ENCODE data around the gene SLC13A5.
"Not testable (repeated sequence)": the region's sequence is repeated elsewhere in the genome, so short reads cannot be mapped to it uniquely, and the experiment has no call there.

Gene SLC13A5

DNA sequence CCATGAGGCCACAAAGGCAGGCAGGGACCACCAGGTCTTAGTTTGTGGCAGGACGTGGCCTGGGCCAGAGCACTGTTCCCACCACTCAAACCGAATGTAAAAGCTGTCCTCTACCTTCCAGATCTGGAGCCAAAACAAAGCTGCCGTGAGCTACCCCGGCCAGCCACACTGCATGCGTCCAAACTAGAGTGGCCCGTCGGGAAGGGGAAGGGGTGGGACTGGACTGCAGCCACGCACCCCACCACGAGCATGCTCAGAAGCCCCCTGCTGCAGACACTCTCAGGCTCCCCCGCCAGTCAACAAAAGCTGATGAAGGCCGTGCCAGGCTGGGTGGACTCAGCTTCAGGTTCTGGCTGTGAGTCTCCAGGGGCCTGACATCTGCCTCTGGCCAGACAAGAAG is 15.2 kb downstream of the SLC13A5 start:
- TF ChIP-seq, protein P1, sequence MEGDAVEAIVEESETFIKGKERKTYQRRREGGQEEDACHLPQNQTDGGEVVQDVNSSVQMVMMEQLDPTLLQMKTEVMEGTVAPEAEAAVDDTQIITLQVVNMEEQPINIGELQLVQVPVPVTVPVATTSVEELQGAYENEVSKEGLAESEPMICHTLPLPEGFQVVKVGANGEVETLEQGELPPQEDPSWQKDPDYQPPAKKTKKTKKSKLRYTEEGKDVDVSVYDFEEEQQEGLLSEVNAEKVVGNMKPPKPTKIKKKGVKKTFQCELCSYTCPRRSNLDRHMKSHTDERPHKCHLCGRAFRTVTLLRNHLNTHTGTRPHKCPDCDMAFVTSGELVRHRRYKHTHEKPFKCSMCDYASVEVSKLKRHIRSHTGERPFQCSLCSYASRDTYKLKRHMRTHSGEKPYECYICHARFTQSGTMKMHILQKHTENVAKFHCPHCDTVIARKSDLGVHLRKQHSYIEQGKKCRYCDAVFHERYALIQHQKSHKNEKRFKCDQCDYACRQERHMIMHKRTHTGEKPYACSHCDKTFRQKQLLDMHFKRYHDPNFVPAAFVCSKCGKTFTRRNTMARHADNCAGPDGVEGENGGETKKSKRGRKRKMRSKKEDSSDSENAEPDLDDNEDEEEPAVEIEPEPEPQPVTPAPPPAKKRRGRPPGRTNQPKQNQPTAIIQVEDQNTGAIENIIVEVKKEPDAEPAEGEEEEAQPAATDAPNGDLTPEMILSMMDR (IDR thresholded peaks at IDR 0.05; ENCODE audit: low read length, missing control alignments): no peak
- no peak for DNase-seq (ENCODE audit: low read depth)
- no peak overlapping the region for H3K4me3 ChIP-seq (replicated peaks; ENCODE audit: low read depth, low read length)

DNA sequence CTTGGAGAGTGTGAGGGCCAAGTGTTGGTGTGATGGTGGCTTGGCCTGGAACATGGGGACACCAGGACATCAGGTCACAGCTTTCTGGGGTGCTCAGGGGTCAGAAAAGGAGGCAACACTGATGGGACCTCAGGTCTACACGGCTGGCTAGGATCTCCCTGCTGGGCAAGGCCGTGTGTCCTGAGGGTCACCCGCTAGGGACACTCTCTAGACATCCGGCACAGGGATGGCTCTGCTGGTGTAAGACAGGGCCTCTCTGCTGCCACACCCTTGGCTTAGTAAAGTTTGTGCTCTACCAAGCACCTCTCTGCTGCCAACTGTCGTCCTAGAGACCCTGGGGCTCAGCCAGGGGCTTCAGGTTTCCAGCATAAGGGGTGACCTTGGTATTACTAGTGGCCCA is 16.3 kb downstream of the SLC13A5 start:
- H3K4me3 ChIP-seq (replicated peaks; ENCODE audit: low read depth, low read length): no peak overlapping the region
- TF ChIP-seq, protein P1 (IDR thresholded peaks at IDR 0.05; ENCODE audit: low read length, missing control alignments): no peak
- no peak for DNase-seq (ENCODE audit: low read depth)

DNA sequence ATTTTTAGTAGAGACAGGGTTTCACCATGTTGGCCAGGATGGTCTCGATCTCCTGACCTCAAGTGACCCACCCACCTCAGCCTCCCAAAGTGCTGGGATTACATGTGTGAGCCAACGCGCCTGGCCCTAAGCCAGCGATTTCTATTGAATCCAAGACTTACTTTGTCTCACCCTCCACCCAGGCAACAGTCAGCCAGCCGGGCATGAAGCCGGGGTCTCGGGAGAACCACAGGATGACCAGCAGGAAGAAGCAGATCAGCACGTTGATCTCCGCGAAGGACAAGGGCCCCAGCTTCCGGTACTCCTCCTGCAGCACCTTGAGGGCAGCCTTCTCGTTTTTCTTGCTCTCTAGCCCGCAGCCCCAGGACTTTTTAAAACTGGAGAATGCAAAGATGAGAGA is 17.6 kb downstream of the SLC13A5 start:
- peak; percentile 36 for DNase-seq (ENCODE audit: low read depth)
- TF ChIP-seq, protein P1 (IDR thresholded peaks at IDR 0.05; ENCODE audit: low read length, missing control alignments): no peak
- no peak overlapping the region for H3K4me3 ChIP-seq (replicated peaks; ENCODE audit: low read depth, low read length)

DNA sequence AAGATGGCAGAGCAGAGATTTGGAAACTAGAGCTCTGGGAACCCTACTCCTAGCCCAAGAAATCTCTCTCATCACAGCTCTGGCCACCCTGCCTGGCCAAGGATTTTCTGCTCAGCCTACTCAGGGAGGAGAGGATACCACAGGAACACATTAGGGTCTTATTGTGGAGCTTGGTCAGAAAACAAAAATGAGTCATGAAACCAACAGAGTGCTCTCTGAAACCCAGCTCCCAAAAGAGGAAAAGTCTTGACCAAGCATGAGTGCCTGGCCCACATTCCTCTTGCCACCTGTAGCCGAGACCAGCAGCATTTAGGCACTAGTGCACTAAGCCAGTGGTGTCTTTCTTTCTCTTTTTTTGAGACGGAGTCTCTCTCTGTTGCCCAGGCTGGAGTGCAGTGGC is 18.1 kb downstream of the SLC13A5 start:
- H3K4me3 ChIP-seq (replicated peaks; ENCODE audit: low read depth, low read length): no peak overlapping the region
- no peak for DNase-seq (ENCODE audit: low read depth)
- TF ChIP-seq, protein P1 (IDR thresholded peaks at IDR 0.05; ENCODE audit: low read length, missing control alignments): no peak

DNA sequence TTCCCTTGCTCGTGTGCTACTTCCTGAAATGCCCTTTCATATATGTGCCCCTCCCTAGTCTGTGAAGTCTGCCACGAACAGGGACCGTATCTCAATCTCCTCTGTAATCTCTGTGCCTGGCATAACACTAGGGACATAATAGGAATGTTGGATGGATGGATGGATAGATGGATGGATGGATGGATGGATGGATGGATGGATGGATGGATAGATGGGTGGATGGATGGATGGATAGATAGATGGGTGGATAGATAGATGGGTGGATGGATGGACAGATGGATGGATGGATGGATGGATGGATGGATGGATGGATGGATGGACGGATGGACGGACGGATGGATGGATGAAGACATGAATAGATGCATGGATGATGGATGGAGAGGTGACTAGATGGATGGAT is 21.2 kb downstream of the SLC13A5 start:
- DNase-seq (ENCODE audit: low read depth); H3K4me3 ChIP-seq (replicated peaks; ENCODE audit: low read depth, low read length): not testable (repeated sequence)

DNA sequence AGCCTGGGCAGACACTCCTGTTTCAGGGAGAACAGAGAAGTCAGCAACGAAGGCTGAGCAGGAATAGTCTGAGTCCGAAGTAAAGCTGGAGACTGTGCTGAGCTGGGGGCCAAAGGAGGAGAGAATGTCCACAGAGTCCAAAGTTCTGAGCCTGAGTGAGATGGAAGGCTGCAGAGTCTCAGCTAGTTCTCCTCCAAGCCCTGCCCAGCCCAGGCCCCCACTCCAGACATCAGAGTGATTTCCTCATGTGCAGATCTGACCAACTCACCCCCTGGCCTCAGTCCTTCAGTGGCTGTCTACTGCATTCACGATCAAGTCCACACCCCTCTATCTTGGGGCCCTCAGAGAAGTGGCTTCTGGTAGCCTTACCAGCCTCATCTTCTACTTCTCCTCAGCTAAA is 21.6 kb downstream of the SLC13A5 start:
- TF ChIP-seq, protein P1 (IDR thresholded peaks at IDR 0.05; ENCODE audit: low read length, missing control alignments): no peak
- DNase-seq (ENCODE audit: low read depth): no peak

DNA sequence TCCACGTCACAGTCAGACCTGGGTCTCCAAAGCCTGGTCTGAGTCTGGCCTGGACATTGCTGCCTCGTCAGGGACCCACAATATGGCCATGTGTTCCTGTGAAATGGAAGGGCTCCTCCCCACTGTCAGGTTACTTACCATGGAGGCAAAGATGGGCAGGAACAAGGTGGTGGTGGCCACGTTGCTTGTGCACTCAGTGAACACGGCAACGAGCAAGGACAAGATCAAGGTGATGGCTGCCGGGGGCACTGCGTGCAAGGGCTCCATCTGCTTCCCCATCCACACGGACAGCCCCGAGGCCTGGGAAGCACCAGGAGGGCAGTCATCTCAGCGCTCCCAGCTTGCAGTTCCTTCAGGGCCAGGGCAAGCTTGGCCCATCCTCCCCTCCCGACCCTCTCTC is 22.5 kb downstream of the SLC13A5 start:
- DNase-seq (ENCODE audit: low read depth): no peak
- TF ChIP-seq, protein P1 (IDR thresholded peaks at IDR 0.05; ENCODE audit: low read length, missing control alignments): no peak
- no peak overlapping the region for H3K4me3 ChIP-seq (replicated peaks; ENCODE audit: low read depth, low read length)

More for the DNA sequence above, 21.6 kb downstream of the SLC13A5 start:
- no peak overlapping the region for H3K4me3 ChIP-seq (replicated peaks; ENCODE audit: low read depth, low read length)

DNA sequence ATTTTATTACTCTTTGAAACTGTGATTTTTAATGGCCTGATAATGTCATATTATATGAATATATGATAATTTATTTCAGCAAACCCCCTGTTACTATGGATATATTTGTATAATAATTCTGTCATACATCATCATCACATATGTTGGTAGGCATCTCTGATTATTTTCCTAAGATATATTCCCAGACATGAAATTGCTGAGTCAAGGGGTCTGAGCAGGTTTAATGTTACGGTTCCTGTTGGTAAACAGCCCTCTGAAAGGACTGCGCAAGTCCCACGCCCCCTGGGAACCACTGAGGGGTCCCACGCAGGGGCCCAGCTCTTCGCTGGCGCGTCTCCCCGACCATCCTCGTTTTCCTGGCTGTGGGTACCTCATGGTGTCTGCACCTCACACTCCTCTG is 24.2 kb downstream of the SLC13A5 start:
- no peak for DNase-seq (ENCODE audit: low read depth)
- TF ChIP-seq, protein P1 (IDR thresholded peaks at IDR 0.05; ENCODE audit: low read length, missing control alignments): no peak
- H3K4me3 ChIP-seq (replicated peaks; ENCODE audit: low read depth, low read length): no peak overlapping the region

Measured in fibroblast of pulmonary artery (primary cell).